ENCODE data around the gene MAP3K14. TPM values are rescaled to one million over a fixed set of nuclear protein-coding genes. Genes with fewer than 3 reads are reported as not detected.
A peak's percentile ranks its signal among the peaks of the same experiment; 100 is the strongest.

The MAP3K14 gene
- polyA plus RNA-seq, 4 donors: 6.4 to 19.2 (median 11.1) TPM

GRCh38 chr17:45293413-45294211 lies 23.2 kb downstream of the MAP3K14 start:
- H3K9me3 ChIP-seq (ENCODE audit: control insufficient read depth in 2 of 2, insufficient read depth in 1 of 2, low read depth in 1 of 2, low read length in 1 of 2): no peaks in the 10 kb centered on the region
- peaks cover 5 to 35% (median 8%) of the 10 kb centered on the region in 3 donors for H3K36me3 ChIP-seq (ENCODE audit: control insufficient read depth in 3 of 3, insufficient read depth in 2 of 3, low read depth in 1 of 3, low read length in 3 of 3)
- H3K4me1 ChIP-seq (ENCODE audit: control insufficient read depth in 3 of 3, insufficient read depth in 2 of 3, low read depth in 1 of 3, low read length in 2 of 3): peaks cover 36 to 60% (median 45%) of the 10 kb centered on the region in 3 donors
- no peak overlapping the region for H3K4me3 ChIP-seq (ENCODE audit: low read depth in 1 of 3, low read length in 3 of 3)
- peak overlapping the region; percentile 59 to 88 (median 62) for H3K27ac ChIP-seq (ENCODE audit: low read depth in 1 of 3, low read length in 2 of 3)
- DNase-seq: peak; percentile 64 to 90
- 15 to 40% (median 35%) methylated on average over 10 of the region's 10 CpGs for WGBS, 3 donors
- no peaks in the 10 kb centered on the region for H3K27me3 ChIP-seq (ENCODE audit: control insufficient read depth in 3 of 3, insufficient read depth in 3 of 3, low read length in 3 of 3)
- no peak for FAIRE-seq

DNA sequence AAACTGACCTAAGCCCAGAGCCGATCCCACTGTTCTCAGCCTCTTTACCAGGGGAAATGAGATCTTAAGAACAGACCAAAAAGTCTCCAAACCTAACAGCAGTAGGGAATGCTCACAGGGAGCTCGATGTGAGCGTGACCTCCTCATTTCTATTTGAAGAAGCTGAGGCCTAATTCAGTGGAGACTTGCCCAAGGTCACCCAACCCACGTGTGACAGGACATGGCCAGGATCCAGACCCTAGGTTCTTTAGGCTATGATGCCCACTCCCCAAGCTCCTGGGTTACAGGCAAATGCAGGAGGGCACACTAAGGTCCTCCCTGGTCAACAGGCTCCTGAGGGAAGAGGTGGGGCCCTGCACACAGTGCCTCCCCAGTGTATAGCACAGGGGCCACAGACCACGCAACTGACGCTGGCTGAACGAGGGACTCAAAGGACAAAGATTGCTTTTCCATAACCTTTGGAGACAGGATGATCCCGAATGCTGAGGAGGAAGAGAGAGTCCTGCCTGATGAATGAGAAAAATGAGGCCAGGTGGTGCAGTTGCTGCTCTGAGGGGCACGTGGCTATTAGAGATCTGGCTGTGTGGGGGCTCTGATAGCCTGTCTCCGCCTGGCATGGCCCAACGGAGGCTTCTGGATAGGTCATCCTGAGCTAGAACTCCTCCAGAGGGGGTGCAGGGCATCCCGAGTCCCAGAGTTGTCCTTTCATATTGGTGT lies 24.0 kb downstream of the MAP3K14 start:
- WGBS, 3 donors: 43 to 64% (median 52%) methylated on average over 12 of the region's 12 CpGs
- H3K4me1 ChIP-seq (ENCODE audit: control insufficient read depth in 3 of 3, insufficient read depth in 2 of 3, low read depth in 1 of 3, low read length in 2 of 3): peaks cover 40 to 67% (median 46%) of the 10 kb centered on the region in 3 donors
- peak overlapping the region; percentile 59 to 88 (median 62) for H3K27ac ChIP-seq (ENCODE audit: low read depth in 1 of 3, low read length in 2 of 3)
- FAIRE-seq (no peak), DNase-seq (peak in 1 of 2 donors; percentile 26)
- H3K36me3 ChIP-seq (ENCODE audit: control insufficient read depth in 3 of 3, insufficient read depth in 2 of 3, low read depth in 1 of 3, low read length in 3 of 3): peaks cover 7 to 40% (median 9%) of the 10 kb centered on the region in 3 donors
- H3K4me3 ChIP-seq (ENCODE audit: low read depth in 1 of 3, low read length in 3 of 3): no peak overlapping the region
- H3K9me3 ChIP-seq (ENCODE audit: control insufficient read depth in 2 of 2, insufficient read depth in 1 of 2, low read depth in 1 of 2, low read length in 1 of 2): no peaks in the 10 kb centered on the region
- H3K27me3 ChIP-seq (ENCODE audit: control insufficient read depth in 3 of 3, insufficient read depth in 3 of 3, low read length in 3 of 3): no peaks in the 10 kb centered on the region

GRCh38 chr17:45291171-45291805 lies 25.5 kb downstream of the MAP3K14 start:
- DNase-seq (no peak), FAIRE-seq (no peak)
- H3K36me3 ChIP-seq (ENCODE audit: control insufficient read depth in 3 of 3, insufficient read depth in 2 of 3, low read depth in 1 of 3, low read length in 3 of 3): peaks cover 9 to 53% (median 14%) of the 10 kb centered on the region in 3 donors
- no peak overlapping the region for H3K4me3 ChIP-seq (ENCODE audit: low read depth in 1 of 3, low read length in 3 of 3)
- WGBS, 3 donors: 55 to 71% (median 64%) methylated on average over 5 of the region's 5 CpGs
- H3K4me1 ChIP-seq (ENCODE audit: control insufficient read depth in 3 of 3, insufficient read depth in 2 of 3, low read depth in 1 of 3, low read length in 2 of 3): peaks cover 37 to 72% (median 41%) of the 10 kb centered on the region in 3 donors
- peak overlapping the region in 1 of 3 donors; percentile 6 for H3K27ac ChIP-seq (ENCODE audit: low read depth in 1 of 3, low read length in 2 of 3)
- H3K27me3 ChIP-seq (ENCODE audit: control insufficient read depth in 3 of 3, insufficient read depth in 3 of 3, low read length in 3 of 3): no peaks in the 10 kb centered on the region
- no peaks in the 10 kb centered on the region for H3K9me3 ChIP-seq (ENCODE audit: control insufficient read depth in 2 of 2, insufficient read depth in 1 of 2, low read depth in 1 of 2, low read length in 1 of 2)

GRCh38 chr17:45290269-45290765 lies 26.5 kb downstream of the MAP3K14 start:
- no peaks in the 10 kb centered on the region for H3K9me3 ChIP-seq (ENCODE audit: control insufficient read depth in 2 of 2, insufficient read depth in 1 of 2, low read depth in 1 of 2, low read length in 1 of 2)
- peaks cover 9 to 62% (median 15%) of the 10 kb centered on the region in 3 donors for H3K36me3 ChIP-seq (ENCODE audit: control insufficient read depth in 3 of 3, insufficient read depth in 2 of 3, low read depth in 1 of 3, low read length in 3 of 3)
- H3K4me1 ChIP-seq (ENCODE audit: control insufficient read depth in 3 of 3, insufficient read depth in 2 of 3, low read depth in 1 of 3, low read length in 2 of 3): peaks cover 29 to 70% (median 37%) of the 10 kb centered on the region in 3 donors
- 79 to 89% (median 84%) methylated on average over 11 of the region's 11 CpGs for WGBS, 3 donors
- DNase-seq (no peak), FAIRE-seq (no peak)
- H3K27ac ChIP-seq (ENCODE audit: low read depth in 1 of 3, low read length in 2 of 3): peak overlapping the region in 1 of 3 donors; percentile 30
- no peak overlapping the region for H3K4me3 ChIP-seq (ENCODE audit: low read depth in 1 of 3, low read length in 3 of 3)
- no peaks in the 10 kb centered on the region for H3K27me3 ChIP-seq (ENCODE audit: control insufficient read depth in 3 of 3, insufficient read depth in 3 of 3, low read length in 3 of 3)

DNA sequence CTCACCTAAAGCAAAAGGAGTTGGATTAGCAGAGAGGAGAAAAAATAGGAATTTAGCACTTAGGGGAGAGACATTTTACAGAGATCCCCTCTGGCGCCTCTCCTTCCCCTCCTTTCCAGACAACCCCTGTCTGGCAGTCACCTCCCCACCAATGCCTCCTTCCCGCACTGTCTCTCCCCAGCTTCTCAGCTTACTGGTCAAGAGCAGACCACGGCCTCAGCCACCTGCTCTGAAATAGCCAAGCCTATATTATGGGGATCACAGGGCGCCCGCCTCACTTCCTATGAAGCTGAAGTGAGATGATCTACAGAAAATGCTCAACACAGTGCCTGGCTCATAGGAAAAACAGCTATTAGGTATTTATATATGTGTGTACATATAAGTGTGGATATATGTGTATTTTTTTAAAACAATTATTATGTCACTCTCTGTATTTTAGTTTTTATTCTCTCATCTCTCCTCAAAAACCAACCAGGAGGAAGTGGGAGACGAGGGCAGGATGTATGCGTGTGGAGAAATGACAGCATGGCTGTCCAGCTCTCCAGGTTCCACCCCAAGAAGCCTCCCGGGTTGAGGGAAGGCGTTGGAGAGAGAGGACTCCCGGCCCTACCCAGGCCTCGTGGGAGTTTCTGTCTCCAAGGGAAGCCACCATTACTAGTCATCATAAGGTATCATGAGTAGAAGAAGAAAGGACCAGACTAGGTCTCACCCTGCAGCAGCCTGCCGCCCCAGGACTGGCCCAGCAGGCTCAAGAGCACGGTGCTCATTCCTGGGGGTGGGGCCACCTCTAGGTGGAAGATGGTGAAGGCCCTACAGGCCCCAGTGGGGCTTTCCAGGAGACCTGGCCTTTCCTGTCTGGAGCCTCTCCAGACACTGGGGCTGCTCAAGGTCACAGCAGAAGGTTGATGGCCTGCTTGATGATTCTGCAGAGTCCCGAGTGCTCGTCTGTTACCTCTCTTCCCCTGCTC lies 27.2 kb downstream of the MAP3K14 start:
- Histone ChIP-seq H3K4me3 (ENCODE audit: low read depth in 1 of 3, low read length in 3 of 3) (no peak overlapping the region), H3K27me3 (ENCODE audit: control insufficient read depth in 3 of 3, insufficient read depth in 3 of 3, low read length in 3 of 3) (no peaks in the 10 kb centered on the region), H3K27ac (ENCODE audit: low read depth in 1 of 3, low read length in 2 of 3) (peak overlapping the region; percentile 55 to 79 (median 69)), H3K4me1 (ENCODE audit: control insufficient read depth in 3 of 3, insufficient read depth in 2 of 3, low read depth in 1 of 3, low read length in 2 of 3) (peaks cover 25 to 67% (median 35%) of the 10 kb centered on the region in 3 donors), H3K9me3 (ENCODE audit: control insufficient read depth in 2 of 2, insufficient read depth in 1 of 2, low read depth in 1 of 2, low read length in 1 of 2) (no peaks in the 10 kb centered on the region), H3K36me3 (ENCODE audit: control insufficient read depth in 3 of 3, insufficient read depth in 2 of 3, low read depth in 1 of 3, low read length in 3 of 3) (peaks cover 9 to 69% (median 19%) of the 10 kb centered on the region in 3 donors)
- FAIRE-seq (no peak), DNase-seq (no peak)
- 54 to 76% (median 55%) methylated on average over 15 of the region's 15 CpGs for WGBS, 3 donors

DNA sequence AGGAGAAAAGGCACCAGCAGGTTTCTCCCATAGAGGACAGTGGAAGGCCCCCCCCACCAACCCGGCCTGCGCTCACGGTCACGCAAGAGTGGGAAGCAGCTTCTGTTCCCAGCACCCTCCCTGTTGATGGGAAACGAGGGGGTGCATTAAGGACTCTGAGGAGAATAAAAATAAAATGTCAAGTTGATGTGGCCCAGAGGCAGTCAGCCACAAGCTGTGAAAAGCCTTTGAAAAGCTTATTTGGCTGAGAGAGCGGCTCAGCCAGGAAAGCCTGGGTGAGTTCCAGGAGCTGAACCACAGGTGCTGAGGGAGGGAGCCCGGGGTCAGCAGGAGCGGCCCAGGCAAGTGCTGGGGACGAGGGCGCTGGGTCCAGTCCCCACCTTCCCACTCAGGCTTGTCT lies 28.0 kb downstream of the MAP3K14 start:
- H3K9me3 ChIP-seq (ENCODE audit: control insufficient read depth in 2 of 2, insufficient read depth in 1 of 2, low read depth in 1 of 2, low read length in 1 of 2): no peaks in the 10 kb centered on the region
- peak overlapping the region; percentile 55 to 79 (median 69) for H3K27ac ChIP-seq (ENCODE audit: low read depth in 1 of 3, low read length in 2 of 3)
- WGBS, 3 donors: 21 to 65% (median 31%) methylated on average over 10 of the region's 10 CpGs
- H3K36me3 ChIP-seq (ENCODE audit: control insufficient read depth in 3 of 3, insufficient read depth in 2 of 3, low read depth in 1 of 3, low read length in 3 of 3): peaks cover 9 to 76% (median 23%) of the 10 kb centered on the region in 3 donors
- no peaks in the 10 kb centered on the region for H3K27me3 ChIP-seq (ENCODE audit: control insufficient read depth in 3 of 3, insufficient read depth in 3 of 3, low read length in 3 of 3)
- no peak overlapping the region for H3K4me3 ChIP-seq (ENCODE audit: low read depth in 1 of 3, low read length in 3 of 3)
- H3K4me1 ChIP-seq (ENCODE audit: control insufficient read depth in 3 of 3, insufficient read depth in 2 of 3, low read depth in 1 of 3, low read length in 2 of 3): peaks cover 19 to 60% (median 29%) of the 10 kb centered on the region in 3 donors
- DNase-seq (peak in 1 of 2 donors; percentile 45), FAIRE-seq (no peak)

DNA sequence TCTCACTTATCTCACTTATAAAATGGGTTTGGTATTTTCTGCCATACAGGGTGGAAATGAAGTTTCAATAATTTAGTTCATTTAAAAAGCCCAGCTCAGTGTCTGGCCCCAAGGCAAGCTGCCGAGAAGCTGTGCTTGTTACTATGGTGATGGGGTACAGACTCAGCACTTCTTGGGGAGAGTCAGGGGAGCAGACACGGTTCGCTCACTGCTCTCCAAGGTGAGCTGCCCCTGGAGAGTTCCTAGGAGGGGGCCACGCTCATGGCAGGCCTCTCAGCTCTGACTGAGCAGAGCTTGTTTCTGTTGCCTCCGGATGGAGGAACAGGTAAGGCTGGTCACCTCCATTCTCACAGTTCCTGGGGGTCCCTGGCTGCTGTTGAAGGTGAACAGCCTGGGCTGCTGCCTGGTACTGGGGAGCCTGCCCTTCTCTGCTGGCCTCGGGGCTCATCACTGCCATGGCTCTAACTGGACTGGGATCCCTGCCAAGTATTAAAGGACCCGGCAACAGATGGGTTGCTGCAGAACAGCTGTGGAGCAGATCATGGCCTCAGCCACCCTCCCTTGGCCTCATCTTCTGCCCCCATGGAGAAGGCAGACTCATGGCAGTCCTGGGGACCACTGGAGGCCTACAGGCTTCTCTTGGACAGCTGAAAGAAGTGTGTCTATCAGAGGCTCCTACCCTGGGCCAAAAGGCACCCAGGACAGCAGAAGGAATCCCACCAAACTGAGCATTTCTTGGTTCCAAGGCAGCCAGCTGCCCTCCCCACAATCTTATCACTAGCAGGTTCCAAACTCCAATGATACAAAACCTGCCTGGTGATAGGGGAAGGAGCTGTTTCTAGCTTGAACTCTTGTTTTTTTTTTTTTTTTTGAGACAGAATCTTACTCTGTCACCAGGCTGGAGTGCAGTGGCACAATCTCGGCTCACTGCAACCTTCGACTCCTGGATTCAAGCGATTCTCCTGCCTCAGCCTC lies 29.0 kb downstream of the MAP3K14 start:
- Histone ChIP-seq H3K27me3 (ENCODE audit: control insufficient read depth in 3 of 3, insufficient read depth in 3 of 3, low read length in 3 of 3) (no peaks in the 10 kb centered on the region), H3K4me3 (ENCODE audit: low read depth in 1 of 3, low read length in 3 of 3) (no peak overlapping the region), H3K36me3 (ENCODE audit: control insufficient read depth in 3 of 3, insufficient read depth in 2 of 3, low read depth in 1 of 3, low read length in 3 of 3) (peaks cover 9 to 87% (median 25%) of the 10 kb centered on the region in 3 donors), H3K27ac (ENCODE audit: low read depth in 1 of 3, low read length in 2 of 3) (peak overlapping the region; percentile 62 to 79 (median 76)), H3K4me1 (ENCODE audit: control insufficient read depth in 3 of 3, insufficient read depth in 2 of 3, low read depth in 1 of 3, low read length in 2 of 3) (peaks cover 12 to 50% (median 25%) of the 10 kb centered on the region in 3 donors), H3K9me3 (ENCODE audit: control insufficient read depth in 2 of 2, insufficient read depth in 1 of 2, low read depth in 1 of 2, low read length in 1 of 2) (no peaks in the 10 kb centered on the region)
- WGBS, 3 donors: 28 to 64% (median 47%) methylated on average over 10 of the region's 10 CpGs
- FAIRE-seq (no peak), DNase-seq (peak; percentile 79 to 89)
